AG09319 (cell line): ENCODE data around the gene NOL7.

Source experiments
- DNase-seq: peaks from one replicate; pipeline ENCODE4 v3.0.0-alpha.2; 2010; ENCODE audit warnings: low read depth; ENCODE audit errors: extremely low read depth
- TF ChIP-seq, protein P1 (sequence below): IDR thresholded peaks from 2 replicates; pipeline ENCODE4 v1.5.1; 2011; ENCODE audit warnings: low read depth, mild to moderate bottlenecking, inconsistent platforms, low read length, moderate library complexity

The NOL7 gene

DNA sequence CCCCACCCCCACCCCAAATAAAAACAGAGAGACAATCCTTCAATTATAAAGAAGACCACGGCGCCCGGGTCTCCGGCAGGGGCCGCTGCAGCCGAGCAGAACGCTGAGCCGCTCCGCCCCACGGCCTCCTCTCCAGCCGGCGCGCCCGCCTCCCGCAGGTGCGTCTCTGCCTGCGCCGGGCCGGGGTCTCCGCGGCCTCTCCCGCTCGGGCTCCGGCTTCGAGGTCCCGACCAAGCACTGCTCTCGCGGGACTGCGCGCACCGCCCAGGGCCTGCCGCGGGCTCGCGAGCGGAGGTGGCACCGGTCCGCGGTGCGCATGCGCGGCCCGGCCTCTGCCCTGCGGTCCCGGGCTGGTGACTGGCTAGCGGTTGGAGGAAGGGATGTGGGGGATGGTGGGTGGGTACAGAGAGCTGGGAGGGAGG lies 41.0 kb upstream of the NOL7 start:
- DNase-seq = peak; percentile 80
- TF ChIP-seq, protein P1, sequence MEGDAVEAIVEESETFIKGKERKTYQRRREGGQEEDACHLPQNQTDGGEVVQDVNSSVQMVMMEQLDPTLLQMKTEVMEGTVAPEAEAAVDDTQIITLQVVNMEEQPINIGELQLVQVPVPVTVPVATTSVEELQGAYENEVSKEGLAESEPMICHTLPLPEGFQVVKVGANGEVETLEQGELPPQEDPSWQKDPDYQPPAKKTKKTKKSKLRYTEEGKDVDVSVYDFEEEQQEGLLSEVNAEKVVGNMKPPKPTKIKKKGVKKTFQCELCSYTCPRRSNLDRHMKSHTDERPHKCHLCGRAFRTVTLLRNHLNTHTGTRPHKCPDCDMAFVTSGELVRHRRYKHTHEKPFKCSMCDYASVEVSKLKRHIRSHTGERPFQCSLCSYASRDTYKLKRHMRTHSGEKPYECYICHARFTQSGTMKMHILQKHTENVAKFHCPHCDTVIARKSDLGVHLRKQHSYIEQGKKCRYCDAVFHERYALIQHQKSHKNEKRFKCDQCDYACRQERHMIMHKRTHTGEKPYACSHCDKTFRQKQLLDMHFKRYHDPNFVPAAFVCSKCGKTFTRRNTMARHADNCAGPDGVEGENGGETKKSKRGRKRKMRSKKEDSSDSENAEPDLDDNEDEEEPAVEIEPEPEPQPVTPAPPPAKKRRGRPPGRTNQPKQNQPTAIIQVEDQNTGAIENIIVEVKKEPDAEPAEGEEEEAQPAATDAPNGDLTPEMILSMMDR = peak; percentile 38

GRCh38 chr6:13574571-13575376 lies 40.4 kb upstream of the NOL7 start, which contains the start of gene SIRT5:
TSS of gene SIRT5 (plus strand) at chr6:13574601. CDS start at chr6:13584111, 9,510 bp downstream.
- DNase-seq = peak; percentile 39
- TF ChIP-seq, protein P1 = no peak; the same call in 1 of the 2 replicates

DNA sequence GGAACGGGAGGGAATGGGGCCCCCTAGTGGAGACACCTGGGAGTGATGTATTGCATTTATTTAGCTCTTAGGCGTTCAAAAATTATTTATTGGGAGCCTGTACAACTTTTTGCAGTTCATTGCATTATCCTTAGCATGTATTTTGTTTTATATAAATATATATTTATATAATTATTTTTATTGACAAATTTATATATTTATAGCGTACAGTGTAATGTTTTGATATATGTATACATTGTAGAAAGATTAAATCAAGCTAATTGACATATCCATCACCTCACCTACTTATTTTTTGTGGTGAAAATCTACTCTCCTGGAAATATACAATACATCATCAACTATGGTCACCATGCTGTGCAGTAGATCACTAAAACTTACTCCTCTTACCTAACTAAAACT lies 39.8 kb upstream of the NOL7 start:
- TF ChIP-seq, protein P1 = peak; percentile 77; the same call in 1 of the 2 replicates
- no peak for DNase-seq

DNA sequence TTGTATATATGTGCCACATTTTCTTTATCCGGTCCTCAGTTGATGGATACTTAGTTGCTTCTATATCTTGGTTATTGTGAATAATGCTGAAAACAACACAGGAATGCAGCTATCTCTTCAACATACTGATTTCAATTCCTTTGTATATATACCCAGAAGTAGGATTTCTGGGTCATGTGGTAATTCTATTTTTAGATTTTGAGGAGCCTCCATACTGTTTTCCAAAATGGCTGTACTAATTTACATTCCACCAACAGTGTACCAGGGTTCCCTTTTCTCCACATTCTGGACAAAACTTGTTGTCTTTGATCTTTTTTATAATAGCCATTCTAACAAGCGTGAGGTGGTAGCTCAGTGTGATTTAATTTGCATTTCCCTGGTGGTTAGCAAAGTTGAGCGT lies 39.1 kb upstream of the NOL7 start:
- TF ChIP-seq, protein P1 = no peak

DNA sequence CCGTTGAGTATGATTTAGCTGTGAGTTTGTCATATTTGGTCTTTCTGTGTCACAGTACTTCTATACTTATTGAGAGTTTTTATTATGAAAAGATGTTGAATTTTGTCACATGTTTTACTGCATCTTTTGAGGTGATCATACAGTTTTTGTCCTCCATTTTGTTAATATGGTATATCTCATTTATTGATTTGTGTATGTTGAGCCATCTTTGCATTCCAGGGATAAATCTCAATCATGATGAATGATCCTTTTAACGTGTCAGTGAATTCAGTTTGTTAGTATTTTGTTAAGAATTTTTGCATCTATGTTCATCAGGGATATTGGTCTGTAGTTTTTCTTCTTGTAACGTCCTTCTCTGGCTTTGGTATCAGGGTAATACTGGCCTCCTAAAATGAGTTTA lies 37.2 kb upstream of the NOL7 start:
- TF ChIP-seq, protein P1 = no peak
- DNase-seq = no peak

More for the DNA sequence above, 39.1 kb upstream of the NOL7 start:
- no peak for DNase-seq

DNA sequence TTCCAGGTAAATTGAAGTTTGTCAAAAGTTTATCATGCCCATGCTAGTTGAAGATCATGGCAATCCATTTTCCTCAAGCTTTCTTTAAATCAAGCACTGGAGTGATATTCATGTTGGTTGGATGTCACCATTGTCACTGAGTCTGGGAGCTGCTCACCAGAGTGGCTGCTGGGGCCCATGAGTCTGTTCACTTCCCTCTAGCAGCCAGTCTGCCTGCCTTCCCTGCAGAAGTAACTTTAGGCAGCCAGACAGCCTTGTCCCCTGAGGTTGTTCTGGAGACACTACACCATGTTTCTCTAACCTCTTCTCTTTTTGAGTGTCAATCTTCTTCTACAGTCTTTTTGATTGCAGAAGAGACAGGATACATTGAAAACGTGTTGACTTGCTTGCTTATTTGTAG lies 35.2 kb upstream of the NOL7 start:
- TF ChIP-seq, protein P1 = no peak
- no peak for DNase-seq

DNA sequence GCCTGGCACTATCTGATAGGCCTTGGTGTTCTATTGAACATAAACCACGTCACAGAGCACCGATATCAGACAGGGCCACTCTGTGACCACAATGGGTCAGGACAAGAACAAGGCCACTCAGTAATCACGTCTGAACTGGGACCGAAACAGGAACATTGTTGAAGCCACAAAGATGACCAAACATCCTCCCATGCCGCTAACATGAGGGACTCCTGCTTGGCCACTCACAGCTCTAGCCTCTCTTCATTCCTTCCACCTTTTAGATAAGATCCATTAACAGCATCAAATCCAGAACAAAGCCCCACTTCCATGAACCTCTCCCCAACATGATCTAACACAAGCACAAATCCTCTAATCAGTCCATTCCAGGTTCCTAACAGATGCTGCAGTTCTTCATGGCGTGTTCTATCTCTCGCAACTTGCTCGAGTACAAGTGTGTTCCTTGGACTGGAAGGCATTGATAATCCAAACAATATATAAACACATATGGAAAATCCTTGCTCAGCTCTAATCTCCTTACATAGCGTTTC lies 33.4 kb upstream of the NOL7 start:
- TF ChIP-seq, protein P1 = no peak
- DNase-seq = no peak
